H1 (cell line): ENCODE data around the gene ANAPC2. TPM values are rescaled to one million over a fixed set of nuclear protein-coding genes. Genes with fewer than 3 reads are reported as not detected.
A peak's percentile ranks its signal among the peaks of the same experiment; 100 is the strongest.

Experiments
- CTCF ChIA-PET: fragments of 300-600 bp; sonication (Branson Sonifier 250); formaldehyde crosslinking; loops from one replicate; lab custom pipeline; 2021; ENCODE audit not compliant: partially characterized antibody; lab: Charles Lee
- POLR2A ChIA-PET: fragments of 300-600 bp; sonication (Branson Sonifier 250); formaldehyde crosslinking; loops from one replicate; lab custom pipeline; 2021; ENCODE audit warnings: inconsistent platforms; ENCODE audit not compliant: partially characterized antibody; lab: Charles Lee
- DNase-seq, 2 experiments: peaks; one replicate each; pipeline versions ENCODE4 v3.0.0 to v3.0.0-alpha.2; 2010 to 2022; ENCODE audit warnings: low spot score in 2 of 2, low read depth in 1 of 2, mixed read lengths in 1 of 2
- FAIRE-seq: peaks from 2 replicates; lab custom pipeline; 2011; peaks lifted over from hg19 to GRCh38; lab: Jason Lieb, UNC
- H2AFZ ChIP-seq: 2 replicates; pipeline ENCODE4 v1.8.1; 2012; ENCODE audit warnings: low read length, inconsistent platforms
- H2AK5ac ChIP-seq: 2 replicates; pipeline ENCODE4 v1.6.1; 2013; ENCODE audit warnings: low read depth, low read length
- H2BK120ac ChIP-seq: replicated peaks from 2 replicates; pipeline ENCODE3; 2013; ENCODE audit warnings: low read depth, low read length, inconsistent platforms
- H2BK12ac ChIP-seq: 2 replicates; pipeline ENCODE4 v1.6.1; 2013; ENCODE audit warnings: low read depth, low read length
- H2BK15ac ChIP-seq: 2 replicates; pipeline ENCODE4 v1.6.1; 2013; ENCODE audit warnings: low read length
- H2BK20ac ChIP-seq: 2 replicates; pipeline ENCODE4 v1.6.1; 2013; ENCODE audit warnings: low read length
- H2BK5ac ChIP-seq: 2 replicates; pipeline ENCODE4 v1.6.1; 2013; ENCODE audit warnings: low read depth, low read length
- H3K14ac ChIP-seq: 2 replicates; pipeline ENCODE4 v1.6.1; 2013; ENCODE audit warnings: inconsistent platforms; ENCODE audit not compliant: insufficient read length
- H3K18ac ChIP-seq: 2 replicates; pipeline ENCODE4 v1.6.1; 2013; ENCODE audit warnings: low read length; ENCODE audit errors: extremely low read depth
- H3K23ac ChIP-seq: 2 replicates; pipeline ENCODE4 v1.6.1; 2013; ENCODE audit warnings: inconsistent platforms; ENCODE audit not compliant: insufficient read length
- H3K23me2 ChIP-seq: 2 replicates; pipeline ENCODE4 v1.6.1; 2013; ENCODE audit warnings: low read depth, low read length
- H3K27ac ChIP-seq: 2 replicates; pipeline ENCODE4 v1.6.1; 2011; ENCODE audit warnings: low read depth, low read length, inconsistent platforms
- H3K27me3 ChIP-seq, 4 experiments: replicated peaks in 1 of 4; 1 replicate in 1 of 4; 2 replicates in 3 of 4; pipeline versions ENCODE4 v1.6.1 to v1.8.1; 2011 to 2013; ENCODE audit warnings: low read length in 3 of 4, mild to moderate bottlenecking in 3 of 4, inconsistent platforms in 2 of 4, mixed read lengths in 2 of 4, moderate library complexity in 1 of 4; ENCODE audit not compliant: control insufficient read depth in 3 of 4, insufficient read depth in 3 of 4; ENCODE audit errors: extremely low read depth in 1 of 4
- H3K36me3 ChIP-seq, 4 experiments: 2 replicates each; pipeline versions ENCODE4 v1.6.1 to v1.8.1; 2011 to 2013; ENCODE audit warnings: mild to moderate bottlenecking in 4 of 4, low read length in 3 of 4, moderate library complexity in 2 of 4, control low read depth in 1 of 4, inconsistent platforms in 1 of 4; ENCODE audit not compliant: insufficient read depth in 4 of 4, control insufficient read depth in 2 of 4
- H3K4ac ChIP-seq: replicated peaks from 2 replicates; pipeline ENCODE3; 2013; ENCODE audit warnings: low read length, low read depth, mixed read lengths, inconsistent platforms; ENCODE audit not compliant: insufficient read length
- H3K4me1 ChIP-seq, 4 experiments: replicated peaks in 1 of 4; 1 replicate in 1 of 4; 2 replicates in 3 of 4; pipeline versions ENCODE4 v1.6.1 to v1.8.1; 2011 to 2013; ENCODE audit warnings: low read length in 3 of 4, inconsistent platforms in 2 of 4, mixed read lengths in 1 of 4; ENCODE audit not compliant: insufficient read depth in 4 of 4, control insufficient read depth in 3 of 4
- H3K4me2 ChIP-seq, 2 experiments: 2 replicates each; pipeline versions ENCODE4 v1.6.1 to v1.8.1; 2011 to 2013; ENCODE audit warnings: low read depth in 2 of 2, low read length in 2 of 2, control low read depth in 1 of 2, inconsistent platforms in 1 of 2, mild to moderate bottlenecking in 1 of 2; ENCODE audit not compliant: insufficient read depth in 1 of 2
- H3K4me3 ChIP-seq, 4 experiments: fragments of 200-600, 300-600 bp in 1 of 4; sonication (generic), shearing (Covaris generic), sonication (Bioruptor Twin) in 1 of 4; 2 replicates each; pipeline versions ENCODE4 v1.5.1 to v1.8.1; 2011 to 2016; ENCODE audit warnings: low read length in 4 of 4, low read depth in 3 of 4, control low read depth in 2 of 4, inconsistent platforms in 2 of 4, mild to moderate bottlenecking in 2 of 4, mixed read lengths in 1 of 4, moderate library complexity in 1 of 4; ENCODE audit not compliant: insufficient read depth in 2 of 4; ENCODE audit errors: extremely low read depth in 1 of 4
- H3K56ac ChIP-seq: replicated peaks from 2 replicates; pipeline ENCODE3; 2013; ENCODE audit warnings: low read depth, mild to moderate bottlenecking, mixed read lengths, low read length, inconsistent platforms; ENCODE audit not compliant: insufficient read length
- H3K79me1 ChIP-seq: 2 replicates; pipeline ENCODE4 v1.6.1; 2013; ENCODE audit warnings: low read depth, low read length, control low read depth
- H3K79me2 ChIP-seq, 2 experiments: 2 replicates each; pipeline versions ENCODE4 v1.6.1 to v1.8.1; 2012 to 2013; ENCODE audit warnings: low read length in 2 of 2, mild to moderate bottlenecking in 2 of 2, inconsistent platforms in 1 of 2; ENCODE audit not compliant: insufficient read depth in 2 of 2, control insufficient read depth in 1 of 2
- H3K9ac ChIP-seq, 4 experiments: replicated peaks in 1 of 4; 1 replicate in 1 of 4; 2 replicates in 3 of 4; pipeline versions ENCODE4 v1.6.1 to v1.8.1; 2011 to 2013; ENCODE audit warnings: low read depth in 3 of 4, low read length in 3 of 4, control low read depth in 2 of 4, mild to moderate bottlenecking in 2 of 4, moderate library complexity in 2 of 4, inconsistent platforms in 1 of 4; ENCODE audit errors: extremely low read depth in 1 of 4
- H3K9me3 ChIP-seq, 2 experiments: 2 replicates each; pipeline versions ENCODE4 v1.6.1 to v1.8.1; 2012 to 2013; ENCODE audit warnings: mild to moderate bottlenecking in 2 of 2, moderate library complexity in 2 of 2, control low read depth in 1 of 2, inconsistent platforms in 1 of 2, low read depth in 1 of 2, low read length in 1 of 2, mixed read lengths in 1 of 2; ENCODE audit not compliant: insufficient read depth in 2 of 2
- H4K20me1 ChIP-seq, 2 experiments: replicated peaks in 1 of 2; 2 replicates each; pipeline versions ENCODE3 to v1.8.1; 2011 to 2013; ENCODE audit warnings: inconsistent platforms in 2 of 2, low read length in 2 of 2, mild to moderate bottlenecking in 1 of 2; ENCODE audit not compliant: insufficient read depth in 2 of 2, control insufficient read depth in 1 of 2
- H4K5ac ChIP-seq: 2 replicates; pipeline ENCODE4 v1.6.1; 2013; ENCODE audit warnings: low read length, low read depth, mixed read lengths, inconsistent platforms; ENCODE audit not compliant: insufficient read length
- H4K8ac ChIP-seq: 2 replicates; pipeline ENCODE4 v1.8.0; 2013; ENCODE audit warnings: mild to moderate bottlenecking, moderate library complexity, low read length, inconsistent platforms; ENCODE audit not compliant: insufficient read depth; ENCODE audit errors: extremely low read depth
- H4K91ac ChIP-seq: replicated peaks from 2 replicates; pipeline ENCODE3; 2013; ENCODE audit warnings: low read length, mixed read lengths, inconsistent platforms; ENCODE audit not compliant: insufficient read length
- CTCF ChIP-seq, 3 experiments: IDR thresholded peaks; 1 replicate in 2 of 3; 2 replicates in 1 of 3; pipeline versions ENCODE4 v1.5.1 to v1.6.1; 2011; ENCODE audit warnings: low read length in 3 of 3, mild to moderate bottlenecking in 3 of 3, inconsistent platforms in 2 of 3, low read depth in 1 of 3, moderate library complexity in 1 of 3; ENCODE audit not compliant: insufficient read depth in 1 of 3; ENCODE audit errors: control extremely low read depth in 1 of 3
- GABPA ChIP-seq: IDR thresholded peaks from 2 replicates; pipeline ENCODE4 v1.6.1; 2011; ENCODE audit warnings: mild to moderate bottlenecking, low read length, moderate library complexity, borderline replicate concordance; ENCODE audit not compliant: insufficient read depth
- MAFK ChIP-seq: IDR thresholded peaks from 2 replicates; pipeline ENCODE4 v1.6.1; 2012; ENCODE audit warnings: low read depth, mild to moderate bottlenecking, improper control_type of control experiment, low read length
- NRF1 ChIP-seq: IDR thresholded peaks from 2 replicates; pipeline ENCODE4 v1.6.1; 2011; ENCODE audit warnings: mild to moderate bottlenecking, low read depth, low read length, improper control_type of control experiment
- POLR2A ChIP-seq, 2 experiments: IDR thresholded peaks; 1 replicate in 1 of 2; 2 replicates in 1 of 2; pipeline ENCODE4 v1.6.1; 2011; ENCODE audit warnings: low read depth in 2 of 2, low read length in 2 of 2, mild to moderate bottlenecking in 2 of 2; ENCODE audit errors: control extremely low read depth in 1 of 2
- RAD21 ChIP-seq, 2 experiments: IDR thresholded peaks in 1 of 2; conservative IDR thresholded peaks in 1 of 2; 2 replicates each; pipeline ENCODE4 v1.6.1; 2011; ENCODE audit warnings: low read depth in 2 of 2, low read length in 2 of 2, improper control_type of control experiment in 1 of 2, inconsistent platforms in 1 of 2, mild to moderate bottlenecking in 1 of 2, moderate library complexity in 1 of 2
- SRF ChIP-seq: IDR thresholded peaks from 2 replicates; pipeline ENCODE4 v1.6.1; 2011; ENCODE audit warnings: mild to moderate bottlenecking, low read depth, low read length, moderate library complexity
- ZNF274 ChIP-seq: IDR thresholded peaks from 2 replicates; pipeline ENCODE4 v1.7.0; 2012; ENCODE audit warnings: low read length, borderline replicate concordance; ENCODE audit errors: extremely low read depth
- WGBS, 2 experiments: shearing (Covaris generic) in 1 of 2; methylation state at CpG; one replicate each; pipeline versions ENCODE4 v1.1.6 to v1.1.7; 2013 to 2015; ENCODE audit warnings: low lambda C conversion rate in 2 of 2, mixed read lengths in 2 of 2, inconsistent platforms in 1 of 2, low coverage in 1 of 2, missing lambda C conversion rate in 1 of 2; ENCODE audit not compliant: insufficient replicate concordance in 2 of 2, insufficient coverage in 1 of 2, insufficient read length in 1 of 2; ENCODE audit errors: extremely low coverage in 1 of 2, missing lambda C conversion rate in 1 of 2; 5-methylcytosine and 5-hydroxymethylcytosine counted together
- polyA plus RNA-seq, 7 experiments: library from polyadenylated mRNA; depleted of rRNA in 3 of 7; stranded (reverse) in 5 of 7; unstranded in 2 of 7; fragments of >200 nt in 5 of 7; fragments of 200-250 nt in 2 of 7; gene quantifications; 1 replicate in 5 of 7; 2 replicates in 1 of 7; 4 replicates in 1 of 7; pipeline versions ENCODE4 v1.2.1 to v1.2.3, GENCODE V29; 2011 to 2013; ENCODE audit warnings: missing spikeins in 2 of 7, mixed read lengths in 2 of 7
- total RNA-seq: library from RNA; stranded (reverse); fragmentation: NEBNext Ultra II Directional; extraction: Animal tissue kit (Norgen Biotek cat#: 25700); gene quantifications from 2 replicates; pipeline ENCODE4 v1.2.1, GENCODE V29; 2021

ANAPC2 gene
- total and polyA plus RNA-seq, 2 of the 8 experiments (the other 6 are each of a cell fraction or from before 2014, with no cell fraction given), result 30.2 to 37.7 TPM

- 89% methylated on average over 24 of the region's 24 CpGs; no CpG with 5 or more reads in 1 of the 2 experiments for WGBS, 2 experiments
- Histone ChIP-seq H2BK20ac (no peak overlapping the region), H3K23ac (no peak overlapping the region), H3K27ac (no peak overlapping the region), H3K79me1 (0 out of 2 replicates have a peak, but pooled peaks cover 2% of the 10 kb centered on the region), H2BK5ac (no peak overlapping the region), H3K4me3 (no peak overlapping the region), H3K56ac (no peak overlapping the region), H3K23me2 (peaks cover 4% of the 10 kb centered on the region; the same call in 1 of the 2 replicates), H3K4ac (no peak overlapping the region), H4K8ac (no peak overlapping the region), H3K4me1 (peaks cover 0 to 14% (median 11%) of the 10 kb centered on the region in 4 experiments; a peak in 6 of 7 replicates), H4K20me1 (peaks cover 1 to 21% of the 10 kb centered on the region in 2 experiments), H4K91ac (no peak overlapping the region), H3K36me3 (no peaks in the 10 kb centered on the region), H2AK5ac (no peak overlapping the region), H2BK12ac (no peak overlapping the region), H2BK120ac (no peak overlapping the region), H3K14ac (no peak overlapping the region), H3K9me3 (no peaks in the 10 kb centered on the region), H2BK15ac (0 out of 2 replicates have a peak overlapping the region, but pooled peaks have one; percentile 25), H3K9ac (no peak overlapping the region), H3K79me2 (no peaks in the 10 kb centered on the region), H2AFZ (no peak overlapping the region), H3K4me2 (no peak overlapping the region), H4K5ac (no peak overlapping the region), H3K18ac (no peak overlapping the region), H3K27me3 (peaks cover 25 to 66% (median 60%) of the 10 kb centered on the region in 4 experiments)
- ChIA-PET CTCF (interaction anchor here (0.7 to 1.5 kb wide), 3 partner anchors 47 to 95 kb away, joined by 3 to 4 read pairs (median 3); partner anchors contain the start of gene RNF224), POLR2A (no interaction called here)
- DNase-seq (no peak), FAIRE-seq (no peak)
- no peak for TF ChIP-seq MAFK
- TF ChIP-seq POLR2A (IDR thresholded peaks at IDR 0.05; ENCODE audit: control extremely low read depth in 1 of 2, low read depth in 2 of 2, low read length in 2 of 2), result no peak
- no peak for TF ChIP-seq GABPA
- TF ChIP-seq RAD21 (IDR thresholded peaks at IDR 0.05 in 1 of 2, conservative IDR thresholded peaks at IDR 0.05 in 1 of 2; ENCODE audit: low read depth in 2 of 2, low read length in 2 of 2), result no peak
- no peak for TF ChIP-seq ZNF274
- TF ChIP-seq NRF1, result no peak
- no peak for TF ChIP-seq SRF
- TF ChIP-seq CTCF (IDR thresholded peaks at IDR 0.05; ENCODE audit: control extremely low read depth in 1 of 3, insufficient read depth in 1 of 3, low read depth in 1 of 3, low read length in 3 of 3), result no peak
Observed at GRCh38 chr9:137141976-137142936, 46.1 kb downstream of the ANAPC2 start.
